ENCODE data around the gene ARSI. TPM values are rescaled to one million over a fixed set of nuclear protein-coding genes. Genes with fewer than 3 reads are reported as not detected.

Gene ARSI
- total RNA-seq, 2 donors from 2014 or later = 2.4 to 2.7 TPM

- Mint-ChIP-seq H3K27ac (no peak overlapping the region), H3K9me3 (no peaks in the 10 kb centered on the region), H3K36me3 (ENCODE audit: low read depth) (no peaks in the 10 kb centered on the region), H3K4me3 (no peak overlapping the region), H3K27me3 (ENCODE audit: insufficient read depth) (peaks cover 10% of the 10 kb centered on the region), H3K4me1 (peaks cover 12% of the 10 kb centered on the region)
- peaks cover 12% of the 10 kb centered on the region for H3K4me1 ChIP-seq (ENCODE audit: control insufficient read depth, insufficient read depth, low read length)
- H3K27ac ChIP-seq (ENCODE audit: low read depth, low read length) = no peak overlapping the region
- H3K9me3 ChIP-seq (ENCODE audit: control insufficient read depth, low read length) = no peaks in the 10 kb centered on the region
- H3K9ac ChIP-seq (ENCODE audit: extremely low read depth, low read length, poor library complexity, severe bottlenecking) = no peak overlapping the region
- no peaks in the 10 kb centered on the region for H3K36me3 ChIP-seq (ENCODE audit: control insufficient read depth, insufficient read depth, low read length)
- peak; percentile 77 for TF ChIP-seq CTCF (conservative IDR thresholded peaks at IDR 0.05)
- no peaks in the 10 kb centered on the region for H3K27me3 ChIP-seq (ENCODE audit: control insufficient read depth, insufficient read depth, low read length, poor library complexity, severe bottlenecking)
- 25 to 66% methylated on average over 2 to 5 of the region's 5 CpGs for WGBS, 2 experiments (ENCODE audit: insufficient coverage in 1 of 2, insufficient read length in 1 of 2)
- no peak overlapping the region for H3K4me3 ChIP-seq (ENCODE audit: low read length)
- peak; percentile 87 for DNase-seq
Measured at GRCh38 chr5:150272531-150272930, 30.2 kb downstream of the ARSI start.

- peaks cover 10% of the 10 kb centered on the region for H3K27me3 Mint-ChIP-seq (ENCODE audit: insufficient read depth)
- H3K36me3 Mint-ChIP-seq (ENCODE audit: low read depth) = no peaks in the 10 kb centered on the region
- no peak overlapping the region for H3K4me3 Mint-ChIP-seq
- H3K27ac Mint-ChIP-seq = no peak overlapping the region
- no peak for TF ChIP-seq CTCF (conservative IDR thresholded peaks at IDR 0.05)
- H3K27me3 ChIP-seq (ENCODE audit: control insufficient read depth, insufficient read depth, low read length, poor library complexity, severe bottlenecking) = no peaks in the 10 kb centered on the region
- H3K9ac ChIP-seq (ENCODE audit: extremely low read depth, low read length, poor library complexity, severe bottlenecking) = no peak overlapping the region
- no peak overlapping the region for H3K4me3 ChIP-seq (ENCODE audit: low read length)
- no peaks in the 10 kb centered on the region for H3K9me3 Mint-ChIP-seq
- WGBS, 2 experiments (ENCODE audit: insufficient coverage in 1 of 2, insufficient read length in 1 of 2) = 91 to 100% methylated on average over 4 to 5 of the region's 5 CpGs
- H3K4me1 Mint-ChIP-seq = peaks cover 12% of the 10 kb centered on the region
- H3K27ac ChIP-seq (ENCODE audit: low read depth, low read length) = no peak overlapping the region
- peaks cover 12% of the 10 kb centered on the region for H3K4me1 ChIP-seq (ENCODE audit: control insufficient read depth, insufficient read depth, low read length)
- no peak for DNase-seq
- no peaks in the 10 kb centered on the region for H3K36me3 ChIP-seq (ENCODE audit: control insufficient read depth, insufficient read depth, low read length)
- no peaks in the 10 kb centered on the region for H3K9me3 ChIP-seq (ENCODE audit: control insufficient read depth, low read length)
Measured at GRCh38 chr5:150271923-150272322, 30.8 kb downstream of the ARSI start.

- H3K4me3 ChIP-seq (ENCODE audit: low read length) = no peak overlapping the region
- no peak overlapping the region for H3K4me3 Mint-ChIP-seq
- H3K9ac ChIP-seq (ENCODE audit: extremely low read depth, low read length, poor library complexity, severe bottlenecking) = no peak overlapping the region
- no peaks in the 10 kb centered on the region for H3K9me3 Mint-ChIP-seq
- no peaks in the 10 kb centered on the region for H3K36me3 ChIP-seq (ENCODE audit: control insufficient read depth, insufficient read depth, low read length)
- peaks cover 12% of the 10 kb centered on the region for H3K4me1 Mint-ChIP-seq
- H3K27me3 ChIP-seq (ENCODE audit: control insufficient read depth, insufficient read depth, low read length, poor library complexity, severe bottlenecking) = no peaks in the 10 kb centered on the region
- H3K4me1 ChIP-seq (ENCODE audit: control insufficient read depth, insufficient read depth, low read length) = peaks cover 12% of the 10 kb centered on the region
- no peak for DNase-seq
- TF ChIP-seq CTCF (conservative IDR thresholded peaks at IDR 0.05) = no peak
- no peaks in the 10 kb centered on the region for H3K36me3 Mint-ChIP-seq (ENCODE audit: low read depth)
- H3K9me3 ChIP-seq (ENCODE audit: control insufficient read depth, low read length) = no peaks in the 10 kb centered on the region
- 85 to 90% methylated on average over 2 to 8 of the region's 8 CpGs for WGBS, 2 experiments (ENCODE audit: insufficient coverage in 1 of 2, insufficient read length in 1 of 2)
- no peak overlapping the region for H3K27ac Mint-ChIP-seq
- H3K27me3 Mint-ChIP-seq (ENCODE audit: insufficient read depth) = peaks cover 5% of the 10 kb centered on the region
- no peak overlapping the region for H3K27ac ChIP-seq (ENCODE audit: low read depth, low read length)
Measured at GRCh38 chr5:150271296-150271692, 31.4 kb downstream of the ARSI start.

Data from endodermal cell (in vitro differentiated cells).